SK-N-SH treated with all-trans-retinoic acid at 6 μM for 48 hours (cell line): ENCODE results near the gene DDX54.

ENCODE experiments used
- ARNTL ChIP-seq: fragments of 450-650 bp; formaldehyde crosslinking; IDR thresholded peaks from 2 replicates; pipeline ENCODE4 v1.5.0; 2020; ENCODE audit warnings: low read depth, mild to moderate bottlenecking, moderate library complexity, borderline replicate concordance
- BACH2 ChIP-seq: fragments of 250-450 bp; sonication (Bioruptor Pico); IDR thresholded peaks from 2 replicates; pipeline ENCODE4 v1.9.0; 2021; ENCODE audit warnings: mild to moderate bottlenecking, borderline replicate concordance
- ESRRG ChIP-seq: fragments of 250-450 bp; sonication (Bioruptor Pico); IDR thresholded peaks from 2 replicates; pipeline ENCODE4 v1.6.1; 2021; ENCODE audit warnings: mild to moderate bottlenecking
- OSR1 ChIP-seq: fragments of 250-450 bp; sonication (Bioruptor Pico); IDR thresholded peaks from 2 replicates; pipeline ENCODE4 v1.8.0; 2022; ENCODE audit warnings: moderate library complexity, mild to moderate bottlenecking, inconsistent platforms
- PPARA ChIP-seq: fragments of 250-450 bp; sonication (Bioruptor Pico); IDR thresholded peaks from 2 replicates; pipeline ENCODE4 v1.5.0; 2020; ENCODE audit warnings: mild to moderate bottlenecking, borderline replicate concordance
- RARB ChIP-seq: fragments of 250-450 bp; sonication (Bioruptor Pico); IDR thresholded peaks from 2 replicates; pipeline ENCODE4 v1.8.0; 2021; ENCODE audit warnings: mild to moderate bottlenecking, moderate library complexity
- TOX ChIP-seq: fragments of 250-450 bp; sonication (Bioruptor Pico); IDR thresholded peaks from 2 replicates; pipeline ENCODE4 v1.8.0; 2021; ENCODE audit warnings: mild to moderate bottlenecking, moderate library complexity, borderline replicate concordance
- ZFP30 ChIP-seq: fragments of 450-650 bp; formaldehyde crosslinking; IDR thresholded peaks from 2 replicates; pipeline ENCODE4 v1.5.0; 2022; ENCODE audit warnings: mild to moderate bottlenecking, moderate library complexity
- ZNF565 ChIP-seq: fragments of 450-650 bp; formaldehyde crosslinking; conservative IDR thresholded peaks from 2 replicates; pipeline ENCODE4 v1.5.0; 2020; ENCODE audit warnings: low read depth, mild to moderate bottlenecking, moderate library complexity
- TF ChIP-seq, protein P1 (sequence below): fragments of 250-450 bp; sonication (Bioruptor Pico); IDR thresholded peaks from 2 replicates; pipeline ENCODE4 v1.8.0; 2020; ENCODE audit warnings: mild to moderate bottlenecking, moderate library complexity, borderline replicate concordance
- TF ChIP-seq, protein P2 (sequence below): fragments of 250-450 bp; sonication (Bioruptor Pico); IDR thresholded peaks from 2 replicates; pipeline ENCODE4 v1.5.1; 2020; ENCODE audit warnings: low read depth, mild to moderate bottlenecking, moderate library complexity
- TF ChIP-seq, protein P3 (sequence below): fragments of 250-450 bp; sonication (Bioruptor Pico); IDR thresholded peaks from 2 replicates; pipeline ENCODE4 v1.5.1; 2021; ENCODE audit warnings: mild to moderate bottlenecking, moderate library complexity

- TF ChIP-seq ESRRG (CRISPR knock-in tag) = no peak
- no peak for TF ChIP-seq OSR1 (CRISPR knock-in tag)
- TF ChIP-seq RARB (CRISPR knock-in tag) = no peak
- TF ChIP-seq ARNTL = no peak
- TF ChIP-seq PPARA (CRISPR knock-in tag) = no peak
- TF ChIP-seq, protein P1, sequence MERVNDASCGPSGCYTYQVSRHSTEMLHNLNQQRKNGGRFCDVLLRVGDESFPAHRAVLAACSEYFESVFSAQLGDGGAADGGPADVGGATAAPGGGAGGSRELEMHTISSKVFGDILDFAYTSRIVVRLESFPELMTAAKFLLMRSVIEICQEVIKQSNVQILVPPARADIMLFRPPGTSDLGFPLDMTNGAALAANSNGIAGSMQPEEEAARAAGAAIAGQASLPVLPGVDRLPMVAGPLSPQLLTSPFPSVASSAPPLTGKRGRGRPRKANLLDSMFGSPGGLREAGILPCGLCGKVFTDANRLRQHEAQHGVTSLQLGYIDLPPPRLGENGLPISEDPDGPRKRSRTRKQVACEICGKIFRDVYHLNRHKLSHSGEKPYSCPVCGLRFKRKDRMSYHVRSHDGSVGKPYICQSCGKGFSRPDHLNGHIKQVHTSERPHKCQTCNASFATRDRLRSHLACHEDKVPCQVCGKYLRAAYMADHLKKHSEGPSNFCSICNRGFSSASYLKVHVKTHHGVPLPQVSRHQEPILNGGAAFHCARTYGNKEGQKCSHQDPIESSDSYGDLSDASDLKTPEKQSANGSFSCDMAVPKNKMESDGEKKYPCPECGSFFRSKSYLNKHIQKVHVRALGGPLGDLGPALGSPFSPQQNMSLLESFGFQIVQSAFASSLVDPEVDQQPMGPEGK (CRISPR knock-in tag) = no peak
- no peak for TF ChIP-seq TOX (CRISPR knock-in tag)
- TF ChIP-seq ZNF565 (CRISPR knock-in tag) = no peak
- no peak for TF ChIP-seq ZFP30 (CRISPR knock-in tag)
- TF ChIP-seq, protein P2, sequence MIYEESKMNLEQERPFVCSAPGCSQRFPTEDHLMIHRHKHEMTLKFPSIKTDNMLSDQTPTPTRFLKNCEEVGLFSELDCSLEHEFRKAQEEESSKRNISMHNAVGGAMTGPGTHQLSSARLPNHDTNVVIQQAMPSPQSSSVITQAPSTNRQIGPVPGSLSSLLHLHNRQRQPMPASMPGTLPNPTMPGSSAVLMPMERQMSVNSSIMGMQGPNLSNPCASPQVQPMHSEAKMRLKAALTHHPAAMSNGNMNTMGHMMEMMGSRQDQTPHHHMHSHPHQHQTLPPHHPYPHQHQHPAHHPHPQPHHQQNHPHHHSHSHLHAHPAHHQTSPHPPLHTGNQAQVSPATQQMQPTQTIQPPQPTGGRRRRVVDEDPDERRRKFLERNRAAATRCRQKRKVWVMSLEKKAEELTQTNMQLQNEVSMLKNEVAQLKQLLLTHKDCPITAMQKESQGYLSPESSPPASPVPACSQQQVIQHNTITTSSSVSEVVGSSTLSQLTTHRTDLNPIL (CRISPR knock-in tag) = no peak
- no peak for TF ChIP-seq BACH2 (CRISPR knock-in tag)
- TF ChIP-seq, protein P3, sequence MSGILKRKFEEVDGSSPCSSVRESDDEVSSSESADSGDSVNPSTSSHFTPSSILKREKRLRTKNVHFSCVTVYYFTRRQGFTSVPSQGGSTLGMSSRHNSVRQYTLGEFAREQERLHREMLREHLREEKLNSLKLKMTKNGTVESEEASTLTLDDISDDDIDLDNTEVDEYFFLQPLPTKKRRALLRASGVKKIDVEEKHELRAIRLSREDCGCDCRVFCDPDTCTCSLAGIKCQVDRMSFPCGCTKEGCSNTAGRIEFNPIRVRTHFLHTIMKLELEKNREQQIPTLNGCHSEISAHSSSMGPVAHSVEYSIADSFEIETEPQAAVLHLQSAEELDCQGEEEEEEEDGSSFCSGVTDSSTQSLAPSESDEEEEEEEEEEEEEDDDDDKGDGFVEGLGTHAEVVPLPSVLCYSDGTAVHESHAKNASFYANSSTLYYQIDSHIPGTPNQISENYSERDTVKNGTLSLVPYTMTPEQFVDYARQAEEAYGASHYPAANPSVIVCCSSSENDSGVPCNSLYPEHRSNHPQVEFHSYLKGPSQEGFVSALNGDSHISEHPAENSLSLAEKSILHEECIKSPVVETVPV (CRISPR knock-in tag) = no peak
These were observed 42.9 kb downstream of the DDX54 start for GRCh38 chr12:113142173-113142885.
